ENCODE measurements around the gene TBX2. TPM values are rescaled to one million over a fixed set of nuclear protein-coding genes. Genes with fewer than 3 reads are reported as not detected.

TBX2 gene
- total RNA-seq, 4 donors from 2014 or later = 23.2 to 42.0 (median 26.5) TPM

GRCh38 chr17:61422116-61422799 is 22.6 kb downstream of the TBX2 start:
- no peak for DNase-seq (ENCODE audit: low spot score in 2 of 2)
- H3K4me1 ChIP-seq = peaks cover 0 to 3% (median 2%) of the 10 kb centered on the region in 4 donors
- no peak for TF ChIP-seq EP300 (IDR thresholded peaks at IDR 0.05)
- TF ChIP-seq CTCF (IDR thresholded peaks at IDR 0.05) = no peak
- TF ChIP-seq POLR2A (IDR thresholded peaks at IDR 0.05) = no peak
- H3K9me3 ChIP-seq = no peaks in the 10 kb centered on the region
- no peaks in the 10 kb centered on the region for H3K36me3 ChIP-seq
- WGBS, 2 donors = 71 to 74% methylated on average over 5 of the region's 5 CpGs
- peaks cover 0 to 65% of the 10 kb centered on the region in 2 donors for H3K27me3 ChIP-seq
- H3K27ac ChIP-seq = no peak overlapping the region
- no peak overlapping the region for H3K4me3 ChIP-seq

GRCh38 chr17:61422869-61423268 is 23.2 kb downstream of the TBX2 start:
- WGBS, 2 donors = 45 to 57% methylated on average over 2 of the region's 2 CpGs
- H3K4me1 ChIP-seq = no peaks in the 10 kb centered on the region
- TF ChIP-seq CTCF (IDR thresholded peaks at IDR 0.05) (no peak), EP300 (IDR thresholded peaks at IDR 0.05) (no peak), POLR2A (IDR thresholded peaks at IDR 0.05) (no peak)
- H3K9me3 ChIP-seq = no peaks in the 10 kb centered on the region
- no peaks in the 10 kb centered on the region for H3K36me3 ChIP-seq
- H3K27ac ChIP-seq = no peak overlapping the region
- no peak for DNase-seq (ENCODE audit: low spot score in 2 of 2)
- no peak overlapping the region for H3K4me3 ChIP-seq
- H3K27me3 ChIP-seq = peaks cover 0 to 60% of the 10 kb centered on the region in 2 donors

GRCh38 chr17:61423967-61424649 is 24.5 kb downstream of the TBX2 start:
- 76 to 85% methylated on average over 10 of the region's 10 CpGs for WGBS, 2 donors
- no peaks in the 10 kb centered on the region for H3K9me3 ChIP-seq
- H3K27me3 ChIP-seq = peaks cover 0 to 60% of the 10 kb centered on the region in 2 donors
- no peak overlapping the region for H3K27ac ChIP-seq
- no peaks in the 10 kb centered on the region for H3K4me1 ChIP-seq
- TF ChIP-seq CTCF (IDR thresholded peaks at IDR 0.05) (no peak), EP300 (IDR thresholded peaks at IDR 0.05) (no peak), POLR2A (IDR thresholded peaks at IDR 0.05) (no peak)
- no peak for DNase-seq (ENCODE audit: low spot score in 2 of 2)
- H3K4me3 ChIP-seq = no peak overlapping the region
- no peaks in the 10 kb centered on the region for H3K36me3 ChIP-seq

DNA sequence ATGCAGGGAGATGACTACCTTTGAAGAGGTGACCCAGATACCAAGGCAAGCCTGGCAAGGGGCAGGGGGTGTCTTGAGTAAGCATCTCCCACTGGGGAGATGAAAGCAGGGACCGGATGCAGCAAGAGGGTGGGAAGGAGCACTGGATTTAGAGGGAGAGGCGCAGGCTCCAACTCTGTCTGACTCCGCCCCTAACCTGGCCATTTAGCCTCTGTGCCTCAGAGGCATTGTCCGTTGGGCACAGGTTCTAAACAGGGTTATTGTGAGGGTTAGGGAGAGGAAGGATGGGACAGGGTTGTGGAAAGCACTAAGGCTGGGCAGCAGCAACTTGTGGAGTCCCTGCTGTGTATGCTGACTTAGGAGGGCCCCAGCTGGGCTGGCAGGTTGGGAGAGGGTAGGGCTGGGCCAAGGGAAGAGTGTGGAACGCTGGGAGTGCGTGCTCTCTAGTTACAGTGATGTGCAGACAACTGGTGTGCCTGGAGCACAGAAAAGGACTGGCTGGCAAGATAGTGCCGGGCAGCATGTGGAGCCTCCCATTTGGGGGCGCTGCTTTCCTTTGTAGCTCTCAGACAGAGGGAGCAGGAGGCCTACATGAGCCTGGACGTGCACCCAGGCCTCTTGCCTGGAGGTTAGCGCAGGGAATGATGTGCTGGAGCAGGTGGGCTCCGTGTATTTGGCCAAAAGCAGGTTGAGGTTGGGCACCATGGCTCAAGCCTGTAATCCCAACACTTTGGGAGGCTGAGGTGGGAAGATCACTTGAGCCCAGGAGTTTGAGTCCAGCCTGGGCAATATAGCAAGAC is 26.2 kb downstream of the TBX2 start:
- WGBS, 2 donors = 52 to 54% methylated on average over 11 of the region's 11 CpGs
- TF ChIP-seq EP300 (IDR thresholded peaks at IDR 0.05) (no peak), POLR2A (IDR thresholded peaks at IDR 0.05) (no peak), CTCF (IDR thresholded peaks at IDR 0.05) (no peak)
- H3K36me3 ChIP-seq = no peaks in the 10 kb centered on the region
- no peak for DNase-seq (ENCODE audit: low spot score in 2 of 2)
- H3K9me3 ChIP-seq = no peaks in the 10 kb centered on the region
- H3K4me3 ChIP-seq = no peak overlapping the region
- H3K27ac ChIP-seq = no peak overlapping the region
- H3K4me1 ChIP-seq = no peaks in the 10 kb centered on the region
- peaks cover 0 to 56% of the 10 kb centered on the region in 2 donors for H3K27me3 ChIP-seq
